Mesothelial cell of epicardium (in vitro differentiated cells): ENCODE results near the gene SNAP47. TPM values are rescaled to one million over a fixed set of nuclear protein-coding genes. Genes with fewer than 3 reads are reported as not detected.

Source experiments
- DNase-seq, 2 experiments: peaks; one replicate each; pipeline ENCODE4 v3.0.0; 2021; ENCODE audit warnings: low spot score in 2 of 2; ENCODE audit not compliant: unreplicated experiment in 2 of 2
- H3K27ac Mint-ChIP-seq: 2 replicates; pipeline ENCODE4 v1.8.0; 2021; ENCODE audit warnings: mixed read lengths
- H3K27me3 Mint-ChIP-seq: 2 replicates; pipeline ENCODE4 v1.8.0; 2021; ENCODE audit warnings: low read depth, mixed read lengths
- H3K36me3 Mint-ChIP-seq: 2 replicates; pipeline ENCODE4 v1.8.0; 2021; ENCODE audit warnings: mixed read lengths
- H3K4me1 Mint-ChIP-seq: 2 replicates; pipeline ENCODE4 v1.8.0; 2021; ENCODE audit warnings: mixed read lengths
- H3K4me3 Mint-ChIP-seq: 2 replicates; pipeline ENCODE4 v1.8.0; 2021; ENCODE audit warnings: mild to moderate bottlenecking, moderate library complexity, mixed read lengths
- H3K9me3 Mint-ChIP-seq: 2 replicates; pipeline ENCODE4 v1.8.0; 2021; ENCODE audit warnings: mixed read lengths
- total RNA-seq: library from RNA; stranded (reverse); gene quantifications from 3 replicates; pipeline ENCODE4 v1.2.1, GENCODE V29; 2021
- TF ChIP-seq, protein P1 (sequence below): fragments of 200-600 bp; sonication (generic); IDR thresholded peaks from one replicate; pipeline ENCODE4 v1.5.0; 2021; ENCODE audit warnings: antibody characterized with exemption; ENCODE audit not compliant: unreplicated experiment

SNAP47 gene
- total RNA-seq, 1 donor from 2014 or later = 42.6 TPM

DNA sequence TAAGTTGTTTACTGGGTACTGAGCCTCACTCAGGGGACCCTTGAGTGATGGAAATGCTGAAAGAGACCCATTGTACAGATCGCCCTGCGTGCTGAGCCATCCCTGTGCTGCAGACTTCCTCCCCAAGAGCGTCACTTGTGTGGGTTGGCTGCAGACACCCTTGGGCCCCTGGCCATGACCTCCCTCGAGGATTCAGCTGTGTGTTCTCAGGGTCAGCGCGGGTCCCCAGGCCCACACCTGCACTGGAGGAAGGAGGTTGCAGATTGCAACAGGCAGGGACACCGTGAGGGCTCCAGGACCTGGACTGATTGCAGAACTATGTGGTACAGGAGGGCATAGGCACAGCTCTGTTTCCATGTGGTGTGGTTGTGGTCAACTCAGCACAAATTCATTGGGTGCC, 4.4 kb downstream of the SNAP47 start:
- H3K27me3 Mint-ChIP-seq = no peaks in the 10 kb centered on the region
- peaks cover 4% of the 10 kb centered on the region for H3K36me3 Mint-ChIP-seq
- no peak overlapping the region for H3K27ac Mint-ChIP-seq

DNA sequence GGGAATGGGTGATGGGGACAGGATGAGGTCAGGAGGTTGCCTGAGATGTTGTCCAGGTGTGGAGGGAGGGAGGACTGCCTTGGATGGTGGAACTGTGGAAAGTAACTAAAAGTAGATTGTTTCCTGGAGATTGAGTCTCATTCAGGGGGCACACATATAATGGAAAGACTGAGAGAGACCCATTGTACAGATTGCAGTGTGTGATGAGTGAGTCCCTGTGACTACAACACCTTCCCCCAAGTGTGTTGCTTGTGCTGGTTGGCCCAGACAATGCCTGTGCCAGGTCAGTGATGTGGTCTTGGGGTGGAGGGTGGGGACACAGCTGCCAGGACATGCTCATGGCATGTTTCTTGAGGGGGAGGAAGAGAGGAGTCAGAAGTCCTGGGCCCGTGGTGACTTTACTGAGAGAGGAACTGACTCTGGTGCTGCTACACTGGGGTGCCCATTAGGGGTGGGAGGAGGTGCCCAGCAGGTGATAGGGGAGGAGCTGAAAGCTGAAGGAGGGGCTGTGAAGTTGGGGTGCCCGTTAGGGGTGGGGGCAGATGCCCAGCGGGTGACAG, 5.2 kb downstream of the SNAP47 start:
- no peak for DNase-seq
- no peaks in the 10 kb centered on the region for H3K27me3 Mint-ChIP-seq
- H3K4me1 Mint-ChIP-seq = peaks cover 10% of the 10 kb centered on the region
- H3K4me3 Mint-ChIP-seq = no peak overlapping the region
- no peak overlapping the region for H3K27ac Mint-ChIP-seq
- TF ChIP-seq, protein P1, sequence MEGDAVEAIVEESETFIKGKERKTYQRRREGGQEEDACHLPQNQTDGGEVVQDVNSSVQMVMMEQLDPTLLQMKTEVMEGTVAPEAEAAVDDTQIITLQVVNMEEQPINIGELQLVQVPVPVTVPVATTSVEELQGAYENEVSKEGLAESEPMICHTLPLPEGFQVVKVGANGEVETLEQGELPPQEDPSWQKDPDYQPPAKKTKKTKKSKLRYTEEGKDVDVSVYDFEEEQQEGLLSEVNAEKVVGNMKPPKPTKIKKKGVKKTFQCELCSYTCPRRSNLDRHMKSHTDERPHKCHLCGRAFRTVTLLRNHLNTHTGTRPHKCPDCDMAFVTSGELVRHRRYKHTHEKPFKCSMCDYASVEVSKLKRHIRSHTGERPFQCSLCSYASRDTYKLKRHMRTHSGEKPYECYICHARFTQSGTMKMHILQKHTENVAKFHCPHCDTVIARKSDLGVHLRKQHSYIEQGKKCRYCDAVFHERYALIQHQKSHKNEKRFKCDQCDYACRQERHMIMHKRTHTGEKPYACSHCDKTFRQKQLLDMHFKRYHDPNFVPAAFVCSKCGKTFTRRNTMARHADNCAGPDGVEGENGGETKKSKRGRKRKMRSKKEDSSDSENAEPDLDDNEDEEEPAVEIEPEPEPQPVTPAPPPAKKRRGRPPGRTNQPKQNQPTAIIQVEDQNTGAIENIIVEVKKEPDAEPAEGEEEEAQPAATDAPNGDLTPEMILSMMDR = no peak
- no peaks in the 10 kb centered on the region for H3K9me3 Mint-ChIP-seq
- H3K36me3 Mint-ChIP-seq = peaks cover 4% of the 10 kb centered on the region

More for the DNA sequence above, 4.4 kb downstream of the SNAP47 start:
- no peak for DNase-seq
- Mint-ChIP-seq H3K9me3 (no peaks in the 10 kb centered on the region), H3K4me3 (no peak overlapping the region), H3K4me1 (peaks cover 11% of the 10 kb centered on the region)
- TF ChIP-seq, protein P1 = no peak

DNA sequence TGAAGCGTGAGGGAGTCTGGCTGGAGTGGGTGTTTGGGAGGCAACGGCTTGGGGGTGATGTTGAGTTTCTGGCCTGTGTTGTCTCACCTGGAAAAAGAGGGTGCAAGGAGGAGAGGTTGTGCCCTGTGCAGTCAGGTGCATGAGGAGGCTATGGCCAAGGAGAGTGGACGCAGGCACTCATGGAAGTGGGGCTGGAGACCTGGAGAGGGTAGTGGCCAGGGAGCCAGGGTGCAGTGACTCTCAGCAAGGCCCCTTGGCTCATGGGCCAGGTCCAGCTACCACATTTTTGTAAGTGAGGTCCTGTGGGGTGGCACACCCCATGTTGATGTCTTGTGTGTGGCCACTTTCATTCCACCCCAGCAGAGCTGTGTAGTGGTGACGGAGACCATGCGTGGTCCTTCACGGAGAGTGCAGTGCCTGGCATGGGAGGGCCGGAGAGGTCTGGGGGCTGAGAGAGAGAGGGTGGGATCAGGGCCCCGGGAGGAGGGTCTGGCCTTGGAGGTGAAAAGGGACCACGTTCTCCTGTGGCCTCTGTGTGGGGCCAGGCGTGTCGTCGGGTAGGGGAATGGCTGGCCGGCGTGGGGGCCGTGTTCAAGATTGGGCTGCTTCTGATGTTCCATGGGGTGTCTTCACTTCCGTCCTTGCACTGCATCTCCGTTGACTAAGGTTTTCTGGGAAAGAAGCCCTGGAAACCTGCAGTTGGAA, 6.1 kb downstream of the SNAP47 start:
- Mint-ChIP-seq H3K9me3 (no peaks in the 10 kb centered on the region), H3K27me3 (no peaks in the 10 kb centered on the region), H3K36me3 (peaks cover 4% of the 10 kb centered on the region), H3K4me3 (no peak overlapping the region), H3K27ac (no peak overlapping the region), H3K4me1 (peaks cover 8% of the 10 kb centered on the region)
- DNase-seq = no peak
- TF ChIP-seq, protein P1 = no peak

DNA sequence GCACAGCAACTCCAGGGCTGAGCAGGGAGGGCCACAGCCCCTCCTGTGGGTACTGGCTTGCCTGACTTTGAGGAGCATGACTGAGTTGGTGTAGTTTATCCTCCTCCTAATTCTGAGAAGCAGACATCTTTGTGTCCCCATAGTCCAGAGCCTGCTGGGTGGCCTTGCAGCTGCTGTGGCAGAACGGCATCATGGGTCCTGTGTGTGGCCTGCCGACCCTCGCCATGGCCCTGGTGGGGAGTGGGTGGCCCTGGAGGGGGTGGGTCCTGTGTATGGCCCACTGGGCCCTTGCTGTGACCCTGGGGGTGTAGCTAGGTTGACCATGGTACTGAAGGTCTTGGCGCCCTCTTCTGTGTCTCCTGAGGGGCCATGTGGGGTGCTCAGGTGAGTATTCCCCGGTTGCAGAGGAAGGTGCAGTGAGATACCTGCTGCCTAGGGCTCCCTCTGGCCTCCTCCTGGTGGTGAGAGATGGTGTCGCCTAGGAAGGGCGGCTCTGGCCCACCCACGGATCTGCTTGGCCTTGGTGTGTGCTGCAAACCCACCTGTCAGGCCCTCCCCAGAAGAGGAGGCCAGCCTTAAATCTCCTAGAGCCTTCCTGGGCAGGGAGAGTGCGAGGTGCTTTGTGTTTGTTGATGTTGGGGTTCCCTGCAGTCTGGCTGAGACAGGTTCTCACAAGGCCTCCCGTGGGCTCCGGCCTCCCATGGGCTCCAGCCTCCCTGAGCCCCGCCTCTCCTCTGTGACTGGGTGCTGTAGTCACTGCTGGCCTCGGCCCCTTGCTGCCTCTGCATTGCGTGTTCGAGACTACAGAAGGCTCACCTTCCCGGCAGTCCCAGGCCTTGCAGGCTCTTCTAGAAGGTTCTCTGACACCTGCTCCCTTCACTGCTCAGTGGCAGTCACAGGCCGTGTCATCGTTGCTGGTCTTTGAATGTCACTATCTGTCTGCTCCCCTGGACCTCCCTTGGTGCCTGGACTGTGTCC, 7.8 kb downstream of the SNAP47 start:
- no peak for DNase-seq
- H3K27ac Mint-ChIP-seq = no peak overlapping the region
- peaks cover 4% of the 10 kb centered on the region for H3K36me3 Mint-ChIP-seq
- H3K4me1 Mint-ChIP-seq = no peaks in the 10 kb centered on the region
- TF ChIP-seq, protein P1 = no peak
- H3K9me3 Mint-ChIP-seq = no peaks in the 10 kb centered on the region
- no peaks in the 10 kb centered on the region for H3K27me3 Mint-ChIP-seq
- no peak overlapping the region for H3K4me3 Mint-ChIP-seq

DNA sequence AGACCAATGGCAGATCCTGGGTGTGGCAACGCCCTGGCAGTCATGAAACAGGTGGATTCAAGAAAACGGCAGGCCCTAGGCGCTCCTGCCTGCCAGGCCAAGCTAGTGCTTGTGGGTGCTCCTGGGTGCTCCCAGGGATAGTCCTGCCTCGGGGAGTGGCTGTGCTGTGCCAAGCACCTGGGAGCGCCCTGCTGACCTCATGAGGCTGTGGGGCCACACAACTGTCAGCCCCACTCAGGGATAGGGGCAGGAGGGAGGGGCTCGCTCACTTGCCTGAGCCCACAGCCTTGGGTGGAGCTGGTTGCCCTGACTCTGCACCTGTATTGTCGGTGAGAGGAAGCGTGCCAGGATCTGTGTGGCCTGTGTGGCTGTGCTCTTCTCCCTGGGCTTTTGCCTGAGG, 9.4 kb downstream of the SNAP47 start:
- TF ChIP-seq, protein P1 = no peak
- H3K9me3 Mint-ChIP-seq = no peaks in the 10 kb centered on the region
- H3K36me3 Mint-ChIP-seq = peaks cover 7% of the 10 kb centered on the region
- H3K27ac Mint-ChIP-seq = no peak overlapping the region
- H3K4me3 Mint-ChIP-seq = no peak overlapping the region
- no peaks in the 10 kb centered on the region for H3K27me3 Mint-ChIP-seq
- no peaks in the 10 kb centered on the region for H3K4me1 Mint-ChIP-seq
- DNase-seq = no peak
